ENCODE results near the gene DACT1. TPM values are rescaled to one million over a fixed set of nuclear protein-coding genes. Genes with fewer than 3 reads are reported as not detected.

Gene DACT1
- total RNA-seq, 1 experiment from 2014 or later = not detected

DNA sequence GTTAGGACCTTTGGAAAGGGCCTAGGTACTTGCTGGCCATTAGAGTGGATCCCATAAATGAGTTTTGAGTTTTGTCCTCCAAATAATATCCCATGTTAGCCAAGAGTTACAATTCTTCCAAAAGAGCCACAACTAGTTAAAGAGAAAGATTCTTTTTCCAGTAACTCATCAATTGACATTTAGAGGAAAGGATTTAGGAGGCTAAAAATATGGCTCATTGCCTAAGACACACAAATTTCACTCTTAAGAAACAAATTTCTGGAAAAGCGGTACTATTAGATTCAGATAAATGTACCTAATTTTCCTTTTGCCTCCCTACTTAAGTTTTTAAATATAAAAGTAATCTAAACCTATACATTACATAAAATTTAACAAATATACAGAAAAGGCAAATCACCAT lies 21.3 kb downstream of the DACT1 start:
- Histone ChIP-seq H3K4me1 (replicated peaks; ENCODE audit: insufficient read depth) (no peaks in the 10 kb centered on the region), H3K36me3 (ENCODE audit: low read depth) (no peaks in the 10 kb centered on the region), H3K4me3 (no peak overlapping the region), H3K27ac (no peak overlapping the region), H3K9me3 (ENCODE audit: insufficient read depth, low read depth) (no peaks in the 10 kb centered on the region; the same call in 1 of the 2 replicates), H3K79me2 (ENCODE audit: low read depth) (no peaks in the 10 kb centered on the region), H3F3A (ENCODE audit: insufficient read depth, low read depth) (no peaks in the 10 kb centered on the region), H3K9me2 (ENCODE audit: insufficient read depth) (no peaks in the 10 kb centered on the region; the same call in 1 of the 2 replicates), H3K27me3 (ENCODE audit: insufficient read depth, low read depth) (no peaks in the 10 kb centered on the region), H4K20me1 (ENCODE audit: insufficient read depth) (no peaks in the 10 kb centered on the region), H3K4me2 (no peak overlapping the region), H2AFZ (no peak overlapping the region)
- intact Hi-C loops (cut with micrococcal nuclease; ENCODE audit: unreplicated experiment) = no loop called here
- TF ChIP-seq, protein P1, sequence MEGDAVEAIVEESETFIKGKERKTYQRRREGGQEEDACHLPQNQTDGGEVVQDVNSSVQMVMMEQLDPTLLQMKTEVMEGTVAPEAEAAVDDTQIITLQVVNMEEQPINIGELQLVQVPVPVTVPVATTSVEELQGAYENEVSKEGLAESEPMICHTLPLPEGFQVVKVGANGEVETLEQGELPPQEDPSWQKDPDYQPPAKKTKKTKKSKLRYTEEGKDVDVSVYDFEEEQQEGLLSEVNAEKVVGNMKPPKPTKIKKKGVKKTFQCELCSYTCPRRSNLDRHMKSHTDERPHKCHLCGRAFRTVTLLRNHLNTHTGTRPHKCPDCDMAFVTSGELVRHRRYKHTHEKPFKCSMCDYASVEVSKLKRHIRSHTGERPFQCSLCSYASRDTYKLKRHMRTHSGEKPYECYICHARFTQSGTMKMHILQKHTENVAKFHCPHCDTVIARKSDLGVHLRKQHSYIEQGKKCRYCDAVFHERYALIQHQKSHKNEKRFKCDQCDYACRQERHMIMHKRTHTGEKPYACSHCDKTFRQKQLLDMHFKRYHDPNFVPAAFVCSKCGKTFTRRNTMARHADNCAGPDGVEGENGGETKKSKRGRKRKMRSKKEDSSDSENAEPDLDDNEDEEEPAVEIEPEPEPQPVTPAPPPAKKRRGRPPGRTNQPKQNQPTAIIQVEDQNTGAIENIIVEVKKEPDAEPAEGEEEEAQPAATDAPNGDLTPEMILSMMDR (conservative IDR thresholded peaks at IDR 0.05) = no peak
- no peak for TF ChIP-seq EZH2 (IDR thresholded peaks at IDR 0.05; ENCODE audit: low read depth)
- DNase-seq = no peak
- ChIA-PET POLR2A (ENCODE audit: unreplicated experiment) (no interaction called here), CTCF (interaction anchor here (0.6 kb wide), 1 partner anchor 209 kb away, joined by 3 read pairs; no protein-coding TSS in a partner anchor)
- BruUV-seq (replicated peaks) = no TSS peak

DNA sequence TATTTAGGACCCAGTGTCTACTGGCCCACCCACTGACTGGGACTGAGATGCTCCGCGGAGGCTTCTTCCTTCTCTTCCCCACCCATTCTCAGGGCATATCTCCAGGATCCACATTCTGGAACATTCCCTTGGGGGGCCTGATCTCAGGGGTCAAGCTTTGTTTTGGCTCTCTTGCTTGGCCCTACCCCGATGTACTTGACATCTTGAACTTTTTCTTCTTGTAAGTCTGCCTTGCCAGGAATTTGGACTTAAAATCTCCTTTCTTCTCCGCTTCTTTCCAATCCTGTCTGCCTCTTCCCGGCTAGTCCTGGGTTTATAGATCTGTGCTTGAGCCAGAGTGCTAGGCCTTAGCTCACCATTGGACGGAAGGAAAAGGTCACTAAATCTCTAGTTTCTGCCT lies 22.1 kb downstream of the DACT1 start:
- no peak overlapping the region for H3K4me3 ChIP-seq
- no peak overlapping the region for H3K4me2 ChIP-seq
- H3K27me3 ChIP-seq (ENCODE audit: insufficient read depth, low read depth) = no peaks in the 10 kb centered on the region
- no peaks in the 10 kb centered on the region for H4K20me1 ChIP-seq (ENCODE audit: insufficient read depth)
- BruUV-seq (replicated peaks) = no TSS peak
- intact Hi-C loops (cut with micrococcal nuclease; ENCODE audit: unreplicated experiment) = loop anchor here (10.0 kb wide), 1 partner anchor 55 kb away; no protein-coding TSS in a partner anchor
- H3K36me3 ChIP-seq (ENCODE audit: low read depth) = no peaks in the 10 kb centered on the region
- POLR2A ChIA-PET (ENCODE audit: unreplicated experiment) = no interaction called here
- H3K79me2 ChIP-seq (ENCODE audit: low read depth) = no peaks in the 10 kb centered on the region
- no peaks in the 10 kb centered on the region for H3K4me1 ChIP-seq (replicated peaks; ENCODE audit: insufficient read depth)
- no peaks in the 10 kb centered on the region for H3F3A ChIP-seq (ENCODE audit: insufficient read depth, low read depth)
- TF ChIP-seq, protein P1 (conservative IDR thresholded peaks at IDR 0.05) = no peak
- no peak for TF ChIP-seq EZH2 (IDR thresholded peaks at IDR 0.05; ENCODE audit: low read depth)
- H2AFZ ChIP-seq = no peak overlapping the region
- CTCF ChIA-PET = no interaction called here
- H3K9me2 ChIP-seq (ENCODE audit: insufficient read depth) = no peaks in the 10 kb centered on the region; the same call in 1 of the 2 replicates
- no peak overlapping the region for H3K27ac ChIP-seq
- DNase-seq = no peak
- no peaks in the 10 kb centered on the region; the same call in 1 of the 2 replicates for H3K9me3 ChIP-seq (ENCODE audit: insufficient read depth, low read depth)

DNA sequence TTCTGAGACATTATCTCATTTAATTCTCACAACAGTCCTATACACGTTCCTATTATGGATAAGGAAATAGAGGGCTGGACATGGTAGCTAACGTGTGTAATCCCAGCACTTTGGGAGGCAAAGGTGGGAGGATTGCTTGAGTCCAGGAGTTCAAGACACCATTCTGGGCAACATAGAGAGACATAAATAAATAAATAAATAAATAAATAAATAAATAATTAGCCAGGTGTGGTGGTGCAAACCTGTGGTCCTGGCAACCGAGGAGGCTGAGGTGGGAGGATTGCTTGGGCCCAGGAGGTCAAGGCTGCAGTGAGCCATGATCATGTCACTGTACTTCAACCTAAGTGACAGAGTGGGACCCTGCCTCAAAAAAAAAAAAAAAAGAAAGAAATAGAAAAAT lies 22.6 kb downstream of the DACT1 start:
- Histone ChIP-seq H3K79me2 (ENCODE audit: low read depth) (no peaks in the 10 kb centered on the region), H3K4me1 (replicated peaks; ENCODE audit: insufficient read depth) (no peaks in the 10 kb centered on the region), H3K9me3 (ENCODE audit: insufficient read depth, low read depth) (no peaks in the 10 kb centered on the region; the same call in 1 of the 2 replicates), H3K36me3 (ENCODE audit: low read depth) (no peaks in the 10 kb centered on the region), H3K27me3 (ENCODE audit: insufficient read depth, low read depth) (no peaks in the 10 kb centered on the region), H4K20me1 (ENCODE audit: insufficient read depth) (no peaks in the 10 kb centered on the region), H3K27ac (no peak overlapping the region), H3K9me2 (ENCODE audit: insufficient read depth) (no peaks in the 10 kb centered on the region; the same call in 1 of the 2 replicates), H3K4me2 (no peak overlapping the region), H2AFZ (no peak overlapping the region), H3K4me3 (no peak overlapping the region), H3F3A (ENCODE audit: insufficient read depth, low read depth) (no peaks in the 10 kb centered on the region)
- DNase-seq = no peak
- intact Hi-C loops (cut with micrococcal nuclease; ENCODE audit: unreplicated experiment) = loop anchor here (10.0 kb wide), 1 partner anchor 56 kb away; no protein-coding TSS in a partner anchor
- CTCF ChIA-PET = no interaction called here
- TF ChIP-seq EZH2 (IDR thresholded peaks at IDR 0.05; ENCODE audit: low read depth) = no peak
- TF ChIP-seq, protein P1 (conservative IDR thresholded peaks at IDR 0.05) = no peak
- no TSS peak for BruUV-seq (replicated peaks)
- POLR2A ChIA-PET (ENCODE audit: unreplicated experiment) = no interaction called here

Data from PC-9 (cell line).